8988T (cell line): Measurements from ENCODE around the gene TPST2.

Experiments used
- DNase-seq: peaks from one replicate; pipeline ENCODE4 v3.0.0; 2011

TPST2 gene

DNA sequence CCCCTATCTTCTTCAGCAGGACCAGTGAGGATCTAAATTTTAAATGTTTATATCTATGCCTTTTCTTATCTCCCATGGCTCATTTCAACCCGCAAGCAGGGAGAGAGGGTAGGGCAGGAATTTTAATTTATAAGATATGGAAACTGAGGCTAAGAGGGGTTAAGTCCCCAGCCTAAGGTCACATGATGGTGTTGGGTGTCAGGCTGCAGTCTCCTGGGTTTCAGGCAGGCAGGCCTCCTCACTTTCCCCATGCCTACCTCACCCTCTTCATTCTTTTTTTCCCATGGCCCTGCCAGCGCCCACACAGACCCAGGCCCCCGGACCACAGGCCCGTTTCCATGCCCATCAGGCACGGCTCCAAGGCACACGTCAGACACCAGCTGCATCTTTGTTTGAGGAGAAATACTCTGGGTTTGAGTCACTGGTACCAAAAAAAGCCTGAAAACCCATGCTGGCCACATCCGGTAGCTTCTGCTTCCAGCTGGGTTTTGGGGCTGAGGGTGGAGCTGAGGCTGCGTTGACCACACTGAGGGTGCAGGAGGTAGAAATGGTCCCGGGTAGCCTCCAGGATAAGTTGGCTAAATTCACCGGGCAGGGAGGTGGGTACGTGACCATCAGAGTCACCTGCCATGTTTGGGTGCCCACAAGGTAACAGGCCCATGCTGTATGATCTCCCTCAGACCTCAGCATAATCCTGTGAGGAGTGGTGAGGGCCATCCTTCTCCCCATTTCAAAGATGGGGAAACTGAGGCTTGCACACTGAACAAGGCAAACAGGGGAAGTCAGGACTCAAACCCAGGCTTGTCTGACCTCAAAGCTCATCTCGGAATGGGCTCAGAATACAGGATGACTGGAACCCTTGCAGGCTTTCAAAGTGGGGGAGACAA lies 20.4 kb upstream of the TPST2 start:
- DNase-seq, result no peak

DNA sequence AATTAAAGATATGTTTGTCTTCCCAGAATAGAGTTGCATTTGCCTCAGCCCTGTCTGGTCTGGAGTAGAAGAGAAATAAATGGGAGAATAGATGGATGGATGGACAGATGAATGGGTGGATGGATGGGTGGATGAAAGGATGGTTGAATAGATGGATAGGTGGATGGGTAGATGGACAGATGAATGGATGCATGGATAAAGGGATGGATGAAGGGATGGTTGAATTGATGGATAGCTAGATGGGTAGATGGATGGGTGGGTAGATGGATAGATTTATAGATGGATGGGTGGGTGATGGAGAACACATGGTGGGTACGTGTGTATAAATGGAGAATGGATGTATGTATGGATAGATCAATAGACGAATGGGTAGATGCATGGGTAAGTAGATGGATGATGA lies 19.4 kb upstream of the TPST2 start:
- DNase-seq, result no peak

DNA sequence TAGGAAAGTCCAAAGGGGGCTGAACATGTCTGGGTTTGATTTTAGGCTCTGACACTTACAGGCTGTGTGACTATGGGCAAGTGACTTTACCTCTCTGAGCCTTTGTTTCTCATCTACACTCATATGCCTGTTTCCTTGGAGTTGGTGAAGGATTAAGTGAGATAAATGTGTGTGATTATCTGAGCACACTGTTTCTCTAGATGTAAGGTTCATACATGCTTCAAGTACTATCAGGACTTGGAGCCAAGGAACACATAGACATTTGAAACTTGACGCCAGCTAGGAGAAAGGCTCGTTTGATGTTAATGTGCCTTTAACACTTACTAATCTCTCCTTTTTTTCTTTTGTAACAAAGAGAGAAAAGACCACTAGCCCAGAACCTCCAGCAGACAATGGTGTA lies 18.2 kb upstream of the TPST2 start:
- no peak for DNase-seq

DNA sequence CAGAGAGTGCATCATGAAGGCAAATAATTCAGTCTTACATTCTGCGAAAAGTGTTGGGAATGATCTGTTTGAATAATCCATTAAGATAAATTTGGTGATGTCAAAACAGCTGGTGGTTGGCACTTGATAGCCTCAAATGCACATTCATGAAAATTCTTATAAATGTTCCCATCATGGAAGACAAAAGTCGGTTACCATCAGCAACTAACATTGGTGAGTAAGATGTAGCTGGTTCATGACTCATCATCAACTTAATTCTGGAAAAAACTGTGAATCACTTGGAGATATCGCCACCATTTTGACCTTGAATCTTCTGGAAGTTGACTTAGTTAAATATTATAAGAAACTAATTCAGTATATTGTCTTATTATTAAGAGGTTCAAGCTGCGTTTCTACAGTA lies 16.7 kb upstream of the TPST2 start:
- DNase-seq, result no peak

DNA sequence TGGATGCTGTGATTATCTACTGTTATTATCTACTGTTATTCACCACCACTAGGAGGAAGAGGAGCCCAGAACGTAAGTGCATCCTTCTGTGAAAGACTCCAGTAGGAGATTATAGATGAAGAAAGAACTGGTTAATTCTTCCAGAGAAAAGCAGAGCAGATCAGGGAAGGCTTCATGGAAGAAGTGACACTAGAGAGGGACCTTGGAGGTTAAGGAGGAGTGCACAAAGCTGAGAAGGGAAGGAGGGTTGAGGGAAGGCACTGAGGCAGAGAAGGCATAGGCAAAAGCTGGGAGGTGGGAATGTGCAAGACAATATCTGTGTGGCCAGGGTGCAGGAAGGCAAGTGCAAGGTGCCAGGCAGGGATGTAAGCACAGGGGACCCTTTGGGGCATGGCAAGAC lies 14.4 kb upstream of the TPST2 start:
- DNase-seq, result no peak

DNA sequence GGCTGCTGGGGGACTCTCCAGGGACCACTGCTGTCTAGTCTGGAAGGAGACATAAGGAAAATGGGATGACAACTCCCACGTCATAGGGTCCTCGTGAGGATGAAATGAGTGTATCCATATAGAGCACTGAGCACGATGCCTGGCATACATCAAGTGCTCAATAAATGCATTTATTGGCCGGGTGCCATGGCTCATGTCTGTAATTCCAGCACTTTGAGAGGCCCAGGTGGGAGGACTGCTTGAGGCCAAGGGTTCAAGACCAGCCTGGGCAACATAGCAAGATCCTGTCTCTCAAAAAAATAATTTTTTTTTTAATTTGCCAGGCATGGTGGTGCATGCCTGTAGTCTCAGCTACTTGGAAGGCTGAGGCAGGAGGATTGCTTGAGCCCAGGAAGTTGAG lies 12.2 kb upstream of the TPST2 start:
- no peak for DNase-seq

DNA sequence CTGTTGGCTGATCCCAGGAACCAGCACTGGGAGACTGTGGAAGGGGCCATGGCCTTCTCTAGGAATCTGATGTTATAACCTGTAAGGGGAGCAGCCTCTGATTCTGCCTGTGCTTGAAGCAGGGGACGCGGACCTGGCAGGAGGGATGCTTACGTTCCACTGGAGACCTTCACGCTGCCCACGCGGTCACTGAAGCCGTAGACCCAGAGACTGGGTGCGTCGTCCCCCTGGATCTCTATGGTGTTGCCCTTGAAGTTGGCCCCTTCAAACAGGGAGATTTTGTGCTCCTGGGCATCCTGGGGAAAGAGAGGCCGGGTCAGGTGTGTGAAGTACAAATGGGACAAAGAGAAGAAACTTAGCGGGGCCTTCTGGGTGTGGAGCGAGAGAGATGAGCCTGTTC lies 11.8 kb upstream of the TPST2 start:
- no peak for DNase-seq

DNA sequence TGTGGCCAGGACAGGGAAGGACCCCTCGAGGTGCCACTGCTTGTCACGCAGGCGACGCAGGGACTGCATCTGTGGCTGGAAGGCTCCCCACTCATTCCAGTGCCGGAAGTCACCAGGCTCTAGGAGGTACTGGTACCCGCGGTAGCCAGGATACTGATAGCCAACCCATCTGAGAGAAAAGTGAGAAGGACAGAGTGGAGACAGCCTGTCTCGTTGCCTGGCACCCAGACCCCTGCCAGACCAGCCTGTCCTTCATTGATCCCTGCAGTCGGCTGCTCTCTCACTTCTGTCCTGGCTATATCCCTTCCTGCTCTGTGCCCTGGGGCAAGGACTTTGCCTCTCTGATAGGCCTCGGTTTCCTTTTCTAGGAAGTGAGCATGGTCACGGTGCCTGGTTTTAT lies 9.6 kb upstream of the TPST2 start:
- DNase-seq, result no peak

DNA sequence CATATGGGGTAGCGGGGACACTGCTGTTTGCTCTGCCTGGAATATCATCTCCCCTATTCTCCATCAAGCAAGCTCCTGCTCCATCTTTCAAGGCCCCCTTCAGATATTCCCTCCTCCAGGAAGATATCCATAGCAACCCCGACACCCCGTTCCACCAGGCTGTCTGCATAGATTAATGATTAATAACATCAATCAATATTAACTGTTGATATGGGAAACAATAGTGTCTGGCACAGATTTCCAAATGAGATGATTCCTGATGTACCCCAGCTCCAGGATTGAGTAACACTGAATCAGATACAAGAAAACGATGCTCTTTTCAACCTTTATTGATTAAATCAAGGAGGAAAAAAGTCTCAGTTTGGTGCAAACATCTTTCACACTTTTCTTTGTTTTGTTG lies 7.5 kb upstream of the TPST2 start:
- no peak for DNase-seq

DNA sequence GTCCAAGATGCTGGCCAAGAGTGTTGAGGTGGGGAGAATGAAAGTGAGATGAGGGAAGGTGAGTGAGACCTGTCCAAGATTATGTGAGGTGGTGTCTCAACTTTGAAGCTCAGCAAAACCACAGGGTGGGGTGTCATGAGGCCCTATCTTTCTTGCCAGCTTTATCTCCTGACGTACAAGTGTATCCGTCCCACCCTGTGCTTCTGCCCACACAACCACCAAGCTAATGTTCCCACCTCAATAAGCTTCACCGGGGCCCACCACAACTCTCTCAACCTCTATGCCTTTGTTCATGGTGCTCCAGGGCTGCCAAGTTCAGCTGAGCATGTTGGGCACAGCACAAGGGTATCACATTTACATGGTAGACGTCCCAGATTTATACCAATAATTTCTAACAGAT lies 7.1 kb upstream of the TPST2 start:
- no peak for DNase-seq

DNA sequence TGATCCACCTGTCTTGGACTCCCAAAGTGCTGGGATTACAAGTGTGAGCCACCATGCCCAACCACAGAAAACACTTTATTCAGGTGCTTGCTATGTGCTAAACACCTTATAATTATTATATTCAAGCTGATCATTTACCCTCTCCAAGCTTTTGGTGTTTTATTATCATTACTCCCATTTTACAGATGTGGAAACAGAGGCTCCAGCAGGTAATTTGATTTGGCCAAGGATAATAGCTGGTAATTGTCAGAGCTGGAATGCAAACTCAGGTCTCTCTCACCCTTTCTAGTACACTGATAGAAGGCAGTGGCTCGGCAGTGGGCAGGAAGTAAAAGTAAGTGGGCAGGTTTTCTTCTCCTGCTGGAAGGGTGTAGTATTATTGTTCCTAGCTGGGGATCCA lies 3.8 kb upstream of the TPST2 start:
- no peak for DNase-seq

DNA sequence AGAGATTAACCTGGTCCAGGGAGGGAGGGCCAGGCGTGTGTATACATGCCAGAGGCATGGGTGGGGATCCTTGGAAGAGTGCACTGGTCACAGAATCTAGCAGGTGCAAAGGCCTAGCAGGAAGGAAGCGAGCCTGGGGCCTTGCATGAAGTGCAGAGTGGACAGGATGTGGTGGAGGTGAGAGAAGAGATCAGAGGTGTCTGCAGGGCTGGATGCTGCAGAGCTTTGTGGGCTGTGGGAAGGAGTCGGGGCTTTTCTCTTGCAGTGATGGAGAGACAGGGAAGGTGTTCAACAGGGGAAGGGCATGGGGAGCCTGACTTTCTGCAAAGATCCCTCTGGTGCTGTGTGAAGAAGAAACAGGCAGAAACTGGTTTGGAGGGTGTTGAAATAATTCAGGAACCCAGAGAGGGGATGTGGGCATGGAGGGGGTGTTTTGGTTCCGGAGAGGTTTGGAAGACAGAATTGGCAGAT lies 2.5 kb upstream of the TPST2 start:
- no peak for DNase-seq

DNA sequence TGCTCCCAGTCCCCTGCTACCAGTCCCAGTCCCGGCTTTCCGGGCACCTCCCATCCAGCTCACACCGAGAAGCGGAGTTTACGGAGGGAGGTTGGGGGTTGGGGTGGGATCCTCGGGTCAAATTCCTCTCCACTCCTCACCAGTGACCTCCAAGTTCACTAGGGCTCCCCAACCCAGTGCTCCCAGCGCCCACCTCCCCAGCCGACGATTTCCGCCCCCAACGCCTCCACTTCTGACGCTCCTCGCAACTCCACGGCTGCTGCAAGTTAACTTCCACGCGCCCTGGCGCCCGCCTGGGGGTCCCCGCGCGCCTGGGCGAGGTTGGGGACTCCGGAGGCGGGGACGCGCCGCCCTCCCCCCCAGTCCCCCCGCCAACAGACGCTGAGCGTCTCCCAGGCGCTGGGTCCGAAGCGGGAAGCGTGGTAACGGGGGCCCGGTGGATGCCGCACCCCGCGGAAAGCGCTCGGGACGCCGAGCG lies 526 bp downstream of the TPST2 start:
- DNase-seq, result no peak

DNA sequence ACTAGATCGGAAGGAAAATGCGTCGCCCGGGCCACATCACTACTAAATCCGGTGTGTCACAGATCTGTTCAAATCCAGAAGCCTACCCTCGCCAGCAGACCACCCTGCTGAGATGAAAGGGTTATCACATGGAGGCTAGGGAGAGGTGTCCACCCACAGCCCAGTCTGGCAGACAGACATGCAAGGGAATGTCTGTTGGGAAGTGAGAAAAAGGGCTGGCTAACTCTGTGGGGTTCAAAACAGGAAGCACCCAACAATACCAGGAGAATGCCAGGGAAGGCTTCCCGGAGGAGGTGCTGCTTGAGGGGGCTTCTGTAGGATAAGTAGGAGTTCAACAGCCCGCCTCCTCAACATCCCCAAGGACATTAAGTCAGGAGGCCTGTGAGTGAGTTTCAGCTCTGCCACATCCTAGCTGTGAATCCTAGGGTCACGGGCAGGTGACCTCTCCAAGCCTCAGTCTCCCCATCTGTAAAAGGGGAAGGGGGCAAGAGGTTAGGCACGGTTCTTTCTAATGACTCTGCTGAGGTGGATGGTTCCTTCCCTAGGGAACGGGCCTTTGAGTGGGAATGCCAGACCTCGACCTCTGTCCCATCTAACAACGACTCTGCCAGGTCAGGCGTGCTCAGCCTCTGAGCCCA lies 1.1 kb downstream of the TPST2 start:
- no peak for DNase-seq

DNA sequence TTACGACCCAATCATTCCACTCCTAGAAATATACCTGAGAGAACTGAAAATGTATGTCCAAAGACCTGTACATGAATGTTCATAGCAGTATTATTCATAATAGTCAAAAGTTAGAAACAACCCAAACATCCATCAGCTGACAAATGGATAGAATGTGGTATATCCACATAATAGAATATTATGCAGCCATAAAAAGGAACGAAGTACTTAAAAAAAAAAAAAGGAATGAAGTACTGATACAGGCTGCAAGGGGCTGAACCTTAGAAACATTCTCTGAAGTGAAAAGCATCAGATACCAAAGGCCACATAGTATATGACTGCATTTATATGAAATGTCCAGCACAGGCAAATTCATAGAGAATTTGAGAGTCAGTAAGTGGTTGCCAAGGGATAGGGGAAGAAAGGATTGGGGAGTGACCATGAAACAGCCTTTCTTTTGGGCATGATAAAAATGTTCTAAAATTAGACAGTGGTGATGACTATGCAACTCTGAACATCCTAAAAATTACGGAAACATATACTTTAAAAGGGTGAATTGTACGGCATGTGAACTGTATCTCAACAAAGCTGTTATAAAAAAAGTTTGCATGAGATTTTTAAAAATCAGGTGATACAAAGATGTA lies 1.8 kb downstream of the TPST2 start:
- DNase-seq, result no peak

DNA sequence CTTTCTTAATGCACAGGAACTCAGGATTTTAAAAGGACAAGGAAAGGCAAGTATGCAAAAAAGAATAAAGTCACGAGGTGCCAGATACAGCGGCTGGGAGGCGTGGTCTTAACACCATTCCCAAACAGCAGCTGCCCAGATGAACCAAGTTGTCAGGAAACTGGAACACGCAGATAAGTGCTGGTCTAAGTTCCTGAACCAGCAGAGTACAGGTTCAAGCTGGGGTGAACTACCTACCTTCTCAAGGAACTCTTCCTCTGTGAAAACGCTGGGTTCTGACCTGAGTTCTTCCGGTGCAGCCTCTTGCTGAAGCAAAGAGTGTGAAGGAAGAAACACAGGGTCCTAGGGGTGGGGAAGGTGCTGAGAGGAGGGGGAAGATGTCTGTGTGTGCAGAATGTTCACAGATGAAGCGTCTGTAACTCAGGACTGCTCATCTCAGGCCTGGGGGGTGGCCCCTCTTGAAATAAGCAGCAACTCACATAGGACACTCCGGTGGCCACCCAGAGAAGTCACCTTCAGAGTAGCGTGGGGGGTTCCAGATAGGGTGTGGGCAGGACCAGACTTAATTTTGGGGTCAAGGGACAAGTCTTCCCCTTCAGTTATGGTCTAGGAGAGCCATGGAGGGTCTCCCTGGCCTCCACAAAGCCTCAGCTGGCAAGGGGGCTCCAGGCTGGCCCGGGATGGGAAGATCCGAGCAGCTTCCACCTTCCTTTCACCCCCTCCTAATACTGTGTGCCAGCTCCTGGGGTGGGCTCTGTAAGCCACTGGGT lies 3.2 kb downstream of the TPST2 start:
- no peak for DNase-seq

DNA sequence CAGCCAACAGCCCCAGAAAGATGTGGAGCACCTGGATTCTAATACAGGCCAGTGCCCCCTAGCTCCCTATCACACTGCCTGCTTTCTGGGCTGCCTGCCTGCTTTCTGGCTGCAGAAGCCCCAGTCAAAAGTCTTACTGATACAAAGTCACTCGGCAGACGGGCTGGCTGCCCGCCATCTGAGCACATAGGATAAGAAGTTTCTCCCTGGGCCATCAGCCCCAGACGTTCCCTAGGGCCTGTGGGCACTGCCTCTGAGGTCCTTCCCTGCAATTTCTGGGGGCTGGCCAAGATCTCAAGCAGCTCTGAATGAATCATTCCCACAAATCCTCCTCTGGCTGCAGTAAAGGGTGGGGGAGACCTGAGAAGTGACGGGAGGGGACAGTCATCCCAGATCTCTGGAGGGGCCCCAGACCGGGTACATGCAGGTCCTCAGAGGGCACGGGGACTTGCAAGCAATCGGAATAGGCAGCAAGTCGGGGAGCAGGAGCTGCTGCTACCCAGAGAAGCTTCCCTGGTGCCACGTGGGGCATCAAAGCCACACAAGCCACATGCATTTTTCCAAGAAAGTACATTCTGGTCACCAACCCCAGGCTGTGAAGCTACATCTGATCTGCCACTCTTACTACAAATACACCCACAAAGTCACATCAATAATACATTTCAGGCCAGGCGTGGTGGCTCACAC lies 4.7 kb downstream of the TPST2 start:
- DNase-seq, result no peak

DNA sequence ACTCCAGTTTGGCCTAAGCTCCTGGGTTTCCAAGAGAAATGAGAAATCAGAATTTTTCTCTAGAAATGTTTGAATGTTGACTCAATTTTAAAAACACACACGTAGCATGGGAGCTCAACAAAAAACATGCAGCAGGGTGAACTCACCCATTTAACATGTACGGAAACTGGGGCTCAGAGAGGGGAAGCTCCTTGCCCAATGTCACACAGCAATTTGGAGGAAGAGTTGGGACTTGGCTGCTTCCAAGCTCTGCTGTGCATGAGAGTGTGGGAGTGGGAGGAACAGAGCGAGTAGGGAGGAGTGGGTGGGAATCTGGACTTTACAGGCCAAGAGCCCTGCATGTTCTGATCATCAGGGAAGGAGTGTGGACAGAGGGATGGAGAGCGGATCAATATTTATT lies 5.9 kb downstream of the TPST2 start:
- no peak for DNase-seq

DNA sequence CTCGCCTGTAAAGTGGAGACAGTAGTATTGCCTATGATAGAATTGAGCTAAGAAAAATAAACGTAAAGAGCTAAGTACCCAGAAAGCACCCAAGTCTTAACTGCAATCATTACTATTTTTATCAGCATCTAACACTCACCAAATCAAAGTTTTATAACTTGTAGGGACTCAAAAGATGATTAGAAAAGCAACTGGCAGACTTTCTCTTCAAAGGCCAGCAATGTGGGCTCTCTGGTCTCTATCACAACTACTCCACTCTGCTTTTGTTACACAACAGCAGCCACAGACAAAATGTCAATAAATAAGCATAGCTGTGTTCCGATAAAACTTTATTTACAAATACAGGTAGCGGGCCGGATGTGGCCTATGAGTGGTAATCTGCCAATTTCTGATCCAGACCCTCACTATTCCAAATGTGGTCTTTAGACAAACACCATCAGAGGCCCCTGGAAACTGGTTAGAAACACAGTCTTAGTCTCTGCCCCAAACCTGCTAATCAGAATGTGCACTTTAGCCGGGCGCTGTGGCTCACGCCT lies 8.2 kb downstream of the TPST2 start:
- DNase-seq, result no peak

DNA sequence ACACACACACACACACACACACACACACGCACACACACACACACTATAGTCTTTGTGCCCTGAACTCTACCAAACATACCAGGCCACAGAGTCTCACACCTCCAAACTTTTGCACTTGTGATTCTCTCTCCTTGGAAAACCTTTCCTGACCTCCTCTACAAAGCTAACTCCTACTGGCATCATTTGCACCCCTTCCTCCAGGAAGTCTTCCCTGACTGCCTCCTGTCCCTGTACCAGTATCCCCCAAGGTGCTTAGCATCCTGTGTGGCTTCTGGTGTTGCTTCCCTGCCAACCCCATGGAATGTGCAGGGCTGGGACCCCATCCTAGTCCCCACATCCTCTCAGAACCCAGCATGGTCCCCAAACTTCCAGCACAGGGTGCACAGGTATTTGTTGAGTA lies 8.9 kb downstream of the TPST2 start:
- DNase-seq, result no peak

DNA sequence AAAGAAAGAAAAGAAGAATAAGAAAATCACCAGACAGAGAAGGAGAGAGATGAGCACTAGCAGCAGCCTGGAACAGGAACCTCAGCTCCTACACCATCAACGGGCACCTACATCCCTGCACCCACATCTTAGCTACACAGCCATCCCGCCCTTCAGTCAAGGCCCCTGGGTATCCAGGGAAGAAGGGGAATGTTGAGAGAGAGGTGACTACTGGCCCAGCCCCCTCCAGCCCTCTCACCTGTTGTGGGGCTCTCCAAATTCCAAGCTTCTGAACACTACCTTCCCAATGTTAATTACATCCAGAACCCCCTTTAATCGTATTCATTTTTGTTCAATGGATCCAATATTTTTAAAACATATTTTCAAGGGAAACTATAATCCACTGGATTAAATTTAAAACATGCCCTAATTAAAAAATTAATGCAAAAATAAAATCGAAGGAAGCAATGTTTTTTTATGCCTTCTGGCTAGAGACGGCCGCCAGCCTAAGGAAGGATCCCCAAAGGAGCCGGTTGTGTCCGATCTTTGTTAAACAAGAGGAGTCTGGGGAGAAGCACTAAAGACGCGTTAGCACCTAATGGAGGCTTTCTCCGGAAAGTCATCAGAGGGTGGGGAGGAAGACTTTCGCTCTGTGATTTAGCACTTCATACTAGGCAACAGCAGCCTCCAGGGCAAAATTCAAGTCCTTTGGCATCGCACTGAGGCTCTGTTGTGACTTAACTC lies 9.5 kb downstream of the TPST2 start:
- DNase-seq, result no peak
